Calu3 (cell line): ENCODE results near the gene C6orf52. TPM values are rescaled to one million over a fixed set of nuclear protein-coding genes. Genes with fewer than 3 reads are reported as not detected.
A peak's percentile ranks its signal among the peaks of the same experiment; 100 is the strongest.

Experiments used
- BruUV-seq: library from RNA; stranded (reverse); fragments of 400-500 nt; replicated peaks from 2 replicates; lab custom pipeline; 2021; lab: Mats Ljungman, UMichigan
- CTCF ChIA-PET: fragments of 300-600 bp; sonication (Branson Sonifier 250); formaldehyde crosslinking; loops from one replicate; lab custom pipeline; 2022; ENCODE audit warnings: antibody characterized with exemption; lab: Charles Lee
- DNase-seq: peaks from one replicate; pipeline ENCODE4 v3.0.0; 2022
- H3K27ac Mint-ChIP-seq: one replicate; pipeline ENCODE4 v1.8.0; 2022; ENCODE audit warnings: mixed read lengths; ENCODE audit not compliant: unreplicated experiment
- H3K27me3 Mint-ChIP-seq: one replicate; pipeline ENCODE4 v1.8.0; 2022; ENCODE audit warnings: mixed read lengths; ENCODE audit not compliant: unreplicated experiment
- H3K36me3 Mint-ChIP-seq: one replicate; pipeline ENCODE4 v1.8.0; 2022; ENCODE audit warnings: mild to moderate bottlenecking, moderate library complexity, mixed read lengths; ENCODE audit not compliant: insufficient read depth, unreplicated experiment
- H3K4me1 Mint-ChIP-seq: one replicate; pipeline ENCODE4 v1.8.0; 2022; ENCODE audit warnings: mild to moderate bottlenecking, low read depth, mixed read lengths; ENCODE audit not compliant: unreplicated experiment
- H3K4me3 Mint-ChIP-seq: one replicate; pipeline ENCODE4 v1.8.0; 2022; ENCODE audit warnings: mild to moderate bottlenecking, low read depth, moderate library complexity, mixed read lengths; ENCODE audit not compliant: unreplicated experiment
- H3K9me3 Mint-ChIP-seq: one replicate; pipeline ENCODE4 v1.8.0; 2022; ENCODE audit warnings: low read depth, mixed read lengths; ENCODE audit not compliant: unreplicated experiment
- CTCF ChIP-seq: fragments of 200-600 bp; IDR thresholded peaks from one replicate; pipeline ENCODE4 v1.8.0; 2022; ENCODE audit warnings: antibody characterized with exemption; ENCODE audit not compliant: unreplicated experiment
- intact Hi-C: fragments of 100-400 bp; cut with micrococcal nuclease; formaldehyde crosslinking; loops from one replicate; pipeline ENCODE4 v1.10.0; 2022; ENCODE audit not compliant: unreplicated experiment
- total RNA-seq: library from RNA; stranded (reverse); gene quantifications from 2 replicates; pipeline ENCODE4 v1.2.3, GENCODE V29; 2022

C6orf52 gene
- total RNA-seq, 1 experiment from 2014 or later, result not detected

GRCh38 chr6:10720265-10720959 is 26.0 kb upstream of the C6orf52 start:
- no peak for TF ChIP-seq CTCF
- H3K4me3 Mint-ChIP-seq, result peak overlapping the region; percentile 58
- H3K27me3 Mint-ChIP-seq, result no peaks in the 10 kb centered on the region
- H3K9me3 Mint-ChIP-seq, result no peaks in the 10 kb centered on the region
- intact Hi-C loops, result no loop called here
- H3K27ac Mint-ChIP-seq, result no peak overlapping the region
- no peak for DNase-seq
- H3K36me3 Mint-ChIP-seq, result peaks cover 19% of the 10 kb centered on the region
- BruUV-seq, result no TSS peak
- H3K4me1 Mint-ChIP-seq, result peaks cover 9% of the 10 kb centered on the region
- CTCF ChIA-PET, result interaction anchor here (0.5 kb wide), 1 partner anchor 22 kb away, joined by 3 read pairs; no protein-coding TSS in a partner anchor

GRCh38 chr6:10719964-10720264 is 25.5 kb upstream of the C6orf52 start:
- no peak overlapping the region for H3K27ac Mint-ChIP-seq
- peaks cover 9% of the 10 kb centered on the region for H3K4me1 Mint-ChIP-seq
- no TSS peak for BruUV-seq
- intact Hi-C loops, result no loop called here
- H3K27me3 Mint-ChIP-seq, result no peaks in the 10 kb centered on the region
- no peaks in the 10 kb centered on the region for H3K9me3 Mint-ChIP-seq
- peak overlapping the region; percentile 58 for H3K4me3 Mint-ChIP-seq
- CTCF ChIA-PET, result no interaction called here
- TF ChIP-seq CTCF, result no peak
- DNase-seq, result no peak
- peaks cover 15% of the 10 kb centered on the region for H3K36me3 Mint-ChIP-seq

GRCh38 chr6:10719296-10719963 is 25.0 kb upstream of the C6orf52 start:
- intact Hi-C loops, result no loop called here
- peaks cover 9% of the 10 kb centered on the region for H3K4me1 Mint-ChIP-seq
- no TSS peak for BruUV-seq
- H3K4me3 Mint-ChIP-seq, result peak overlapping the region; percentile 58
- H3K36me3 Mint-ChIP-seq, result peaks cover 15% of the 10 kb centered on the region
- no peak for TF ChIP-seq CTCF
- no peak for DNase-seq
- no peaks in the 10 kb centered on the region for H3K9me3 Mint-ChIP-seq
- H3K27ac Mint-ChIP-seq, result no peak overlapping the region
- H3K27me3 Mint-ChIP-seq, result no peaks in the 10 kb centered on the region
- CTCF ChIA-PET, result interaction anchor here (0.6 kb wide), 1 partner anchor 197 kb away, joined by 3 read pairs; no protein-coding TSS in a partner anchor

- Mint-ChIP-seq H3K4me3 (no peak overlapping the region), H3K36me3 (peaks cover 10% of the 10 kb centered on the region), H3K4me1 (no peaks in the 10 kb centered on the region), H3K9me3 (no peaks in the 10 kb centered on the region), H3K27me3 (no peaks in the 10 kb centered on the region), H3K27ac (no peak overlapping the region)
- no peak for TF ChIP-seq CTCF
- intact Hi-C loops, result no loop called here
- DNase-seq, result no peak
- BruUV-seq, result no TSS peak
- CTCF ChIA-PET, result no interaction called here
These were observed 19.5 kb upstream of the C6orf52 start for GRCh38 chr6:10713962-10714361.
